Measurements from ENCODE around the gene SPRR1B. TPM values are rescaled to one million over a fixed set of nuclear protein-coding genes. Genes with fewer than 3 reads are reported as not detected.

Gene SPRR1B
- total RNA-seq, 1 experiment from 2014 or later, result 0.66 TPM

Other genes starting within 250 kb of the SPRR1B start
- gene LCE1E, start 244.9 kb upstream of the SPRR1B start, total RNA-seq (2021; ENCODE audit: unreplicated experiment), result not detected
- not detected for gene LCE1D, start 234.5 kb upstream of the SPRR1B start, total RNA-seq (2021; ENCODE audit: unreplicated experiment)
- not detected for gene LCE1C, start 224.6 kb upstream of the SPRR1B start, total RNA-seq (2021; ENCODE audit: unreplicated experiment)
- not detected for gene LCE1B, start 219.2 kb upstream of the SPRR1B start, total RNA-seq (2021; ENCODE audit: unreplicated experiment)
- not detected for gene LCE1A, start 203.7 kb upstream of the SPRR1B start, total RNA-seq (2021; ENCODE audit: unreplicated experiment)
- gene LCE6A, start 188.3 kb upstream of the SPRR1B start, total RNA-seq (2021; ENCODE audit: unreplicated experiment), result not detected
- not detected for gene LCE7A, start 171.2 kb upstream of the SPRR1B start, total RNA-seq (2021; ENCODE audit: unreplicated experiment)
- not detected for gene SMCP, start 152.9 kb upstream of the SPRR1B start, total RNA-seq (2021; ENCODE audit: unreplicated experiment)
- gene IVL, start 122.7 kb upstream of the SPRR1B start, total RNA-seq (2021; ENCODE audit: unreplicated experiment), result not detected
- gene SPRR5, start 84.0 kb upstream of the SPRR1B start, total RNA-seq (2021; ENCODE audit: unreplicated experiment), result not detected
- not detected for gene SPRR4, start 60.6 kb upstream of the SPRR1B start, total RNA-seq (2021; ENCODE audit: unreplicated experiment)
- not detected for gene SPRR1A, start 47.1 kb upstream of the SPRR1B start, total RNA-seq (2021; ENCODE audit: unreplicated experiment)
- gene SPRR3, start 29.5 kb upstream of the SPRR1B start, total RNA-seq (2021; ENCODE audit: unreplicated experiment), result not detected
- gene SPRR2D, start 9.9 kb downstream of the SPRR1B start, total RNA-seq (2021; ENCODE audit: unreplicated experiment), result 6.9 TPM
- gene SPRR2A, start 26.3 kb downstream of the SPRR1B start, total RNA-seq (2021; ENCODE audit: unreplicated experiment), result not detected
- not detected for gene SPRR2B, start 40.4 kb downstream of the SPRR1B start, total RNA-seq (2021; ENCODE audit: unreplicated experiment)
- not detected for gene SPRR2E, start 63.3 kb downstream of the SPRR1B start, total RNA-seq (2021; ENCODE audit: unreplicated experiment)
- gene SPRR2F, start 82.3 kb downstream of the SPRR1B start, total RNA-seq (2021; ENCODE audit: unreplicated experiment), result not detected
- gene SPRR2G, start 119.7 kb downstream of the SPRR1B start, total RNA-seq (2021; ENCODE audit: unreplicated experiment), result not detected
- gene LELP1, start 172.2 kb downstream of the SPRR1B start, total RNA-seq (2021; ENCODE audit: unreplicated experiment), result not detected
- not detected for gene PRR9, start 186.4 kb downstream of the SPRR1B start, total RNA-seq (2021; ENCODE audit: unreplicated experiment)
- gene LORICRIN, start 228.5 kb downstream of the SPRR1B start, total RNA-seq (2021; ENCODE audit: unreplicated experiment), result not detected

Measured in HCT116 (cell line).